SH-SY5Y (cell line): ENCODE measurements around the gene EDA.

ENCODE experiments used
- GATA2 ChIP-seq: IDR thresholded peaks from 2 replicates; pipeline ENCODE4 v1.6.1; 2011; ENCODE audit warnings: mild to moderate bottlenecking, low read depth, low read length
- GATA3 ChIP-seq: IDR thresholded peaks from 2 replicates; pipeline ENCODE4 v1.6.1; 2011; ENCODE audit warnings: low read depth, mild to moderate bottlenecking, low read length, moderate library complexity

DNA sequence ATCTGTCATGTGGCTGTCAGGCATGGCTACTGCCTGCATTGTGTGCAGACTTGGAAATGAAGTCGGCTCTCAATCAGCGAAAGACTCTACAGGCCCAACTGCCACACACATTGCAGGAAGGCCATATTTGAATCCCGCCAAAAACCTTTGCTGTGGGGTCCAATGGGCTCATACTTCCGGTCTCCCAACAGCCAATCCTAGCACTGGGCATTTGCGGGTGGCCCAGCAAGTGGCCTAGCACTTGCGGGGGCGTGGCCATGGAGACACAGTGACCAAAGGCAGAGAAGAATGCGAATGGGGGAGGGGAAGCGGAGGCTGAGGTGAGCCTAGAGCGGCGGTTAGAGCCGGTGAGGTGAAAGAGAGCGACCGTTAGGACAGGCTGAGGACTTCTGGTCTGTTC lies 446.2 kb downstream of the EDA start, which contains the start of gene OTUD6A:
- TF ChIP-seq GATA2 (no peak), GATA3 (no peak)
